Hypothalamus (tissue), 51 donors: ENCODE measurements around the gene SLC16A1.
A peak's percentile ranks its signal among the peaks of the same experiment; 100 is the strongest.
"Not testable (repeated sequence)": the region's sequence is repeated elsewhere in the genome, so short reads cannot be mapped to it uniquely, and the experiment has no call there.

ENCODE experiments used
- DNase-seq, 51 donors: peaks; one replicate each; lab custom pipeline; 2025; lab: John Stamatoyannopoulos, UW

The SLC16A1 gene

DNA sequence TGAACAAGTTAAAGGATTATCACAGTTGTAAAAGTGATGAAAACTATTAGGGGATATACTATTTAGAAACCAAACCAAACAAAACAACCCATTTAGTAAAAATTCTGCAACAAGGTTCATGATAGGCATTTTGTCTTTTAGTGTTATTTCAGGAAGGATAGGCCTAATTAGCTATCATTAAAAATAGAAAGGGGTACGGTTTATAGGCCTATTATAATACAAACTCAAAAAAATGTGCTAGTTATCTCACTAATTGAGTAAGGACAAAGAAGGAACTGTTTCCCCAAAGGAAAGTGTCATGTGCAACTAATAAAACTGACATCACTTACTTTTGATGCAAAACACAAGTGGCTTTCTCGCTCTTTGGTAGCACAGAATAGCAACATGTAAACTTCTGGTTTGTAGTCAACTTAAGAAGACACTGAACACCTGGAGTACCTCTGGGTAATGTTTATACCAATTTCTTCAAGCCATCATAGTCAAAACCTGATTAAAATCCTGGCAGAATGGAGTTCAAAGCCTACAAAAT is 28.5 kb downstream of the SLC16A1 start:
- DNase-seq, result peak in 1 of 51 donors; percentile 10

DNA sequence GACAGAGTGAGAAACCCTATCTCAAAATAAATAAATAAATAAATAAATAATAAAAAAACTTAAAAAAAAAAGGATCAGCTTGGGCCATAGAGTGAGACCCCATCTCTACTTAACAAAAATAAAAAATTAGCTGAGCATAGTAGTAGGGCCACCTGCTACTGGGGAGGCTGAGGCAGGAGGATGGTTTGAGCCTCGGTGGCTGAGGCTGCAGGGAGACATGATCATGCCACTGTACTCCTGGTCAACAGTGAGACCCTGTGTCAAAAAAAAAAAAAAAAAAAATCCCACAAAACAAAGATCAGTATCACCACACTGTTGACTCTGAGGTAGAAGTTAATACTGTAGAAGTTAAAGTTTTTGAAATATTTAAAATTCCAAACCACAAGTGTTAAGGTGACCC is 29.1 kb downstream of the SLC16A1 start:
- no peak for DNase-seq

DNA sequence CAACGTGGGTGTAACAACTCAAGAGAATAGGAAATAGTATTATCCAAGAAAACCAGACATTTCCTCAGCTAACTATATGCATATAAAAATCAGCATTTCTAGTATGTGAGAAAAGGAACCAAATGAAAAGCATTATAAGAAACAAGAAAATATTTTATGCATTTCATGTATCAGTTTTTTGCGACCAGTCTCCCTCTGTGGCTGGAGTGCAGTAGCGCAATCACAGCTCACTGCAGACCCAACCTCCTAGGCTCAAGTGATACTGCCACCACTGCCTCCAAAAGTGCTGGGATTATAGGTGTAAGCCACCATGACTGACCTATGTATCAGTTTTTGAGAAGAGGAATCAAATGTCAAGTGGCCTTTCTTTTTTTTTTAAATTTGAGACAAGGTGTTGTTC is 31.0 kb downstream of the SLC16A1 start:
- no peak for DNase-seq

DNA sequence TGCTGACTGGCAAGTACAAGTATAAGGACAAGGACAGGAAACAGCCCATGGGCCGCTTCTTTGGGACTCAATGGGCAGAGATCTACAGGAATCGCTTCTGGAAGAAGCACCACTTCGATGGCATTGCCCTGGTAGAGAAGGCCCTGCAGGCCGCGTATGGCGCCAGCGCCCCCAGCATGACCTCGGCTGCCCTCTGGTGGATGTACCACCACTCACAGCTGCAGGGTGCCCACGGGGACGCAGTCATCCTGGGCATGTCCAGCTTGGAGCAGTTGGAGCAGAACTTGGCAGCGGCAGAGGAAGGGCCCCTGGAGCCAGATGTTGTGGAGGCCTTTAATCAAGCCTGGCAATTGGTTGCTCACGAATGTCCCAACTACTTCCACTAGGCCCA is 32.0 kb downstream of the SLC16A1 start:
- DNase-seq, result no peak

DNA sequence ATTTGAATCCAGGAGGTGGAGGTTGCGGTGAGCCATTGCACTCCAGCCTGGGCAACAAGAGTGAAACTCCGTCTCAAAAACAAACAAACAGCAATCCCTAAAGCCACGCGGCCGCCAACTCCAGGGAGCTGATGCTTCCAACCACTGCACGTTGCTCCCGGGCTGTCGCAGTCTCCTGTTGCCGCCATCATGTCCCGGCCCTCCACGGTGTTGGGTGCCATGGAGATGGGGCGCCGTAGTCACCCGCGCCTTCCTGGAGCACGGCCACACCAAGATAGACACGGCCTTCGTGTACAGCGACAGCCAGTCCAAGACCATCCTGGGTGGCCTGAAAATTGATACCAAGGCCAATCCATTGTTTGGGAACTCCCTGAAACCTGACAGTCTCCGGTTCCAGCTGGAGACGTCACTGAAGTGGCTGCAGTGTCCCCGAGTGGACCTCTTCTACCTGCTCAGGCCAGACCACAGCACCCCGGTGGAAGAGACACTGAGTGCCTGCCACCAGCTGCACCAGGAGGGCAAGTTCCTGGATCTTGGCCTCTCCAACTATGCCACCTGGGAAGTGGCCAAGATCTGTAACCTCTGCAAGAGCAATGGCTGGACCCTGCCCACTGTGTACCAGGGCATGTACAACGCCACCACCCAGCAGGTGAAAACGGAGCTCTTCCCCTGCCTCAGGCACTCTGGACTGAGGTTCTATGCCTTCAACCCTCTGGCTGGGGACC is 32.6 kb downstream of the SLC16A1 start:
- DNase-seq, result no peak

DNA sequence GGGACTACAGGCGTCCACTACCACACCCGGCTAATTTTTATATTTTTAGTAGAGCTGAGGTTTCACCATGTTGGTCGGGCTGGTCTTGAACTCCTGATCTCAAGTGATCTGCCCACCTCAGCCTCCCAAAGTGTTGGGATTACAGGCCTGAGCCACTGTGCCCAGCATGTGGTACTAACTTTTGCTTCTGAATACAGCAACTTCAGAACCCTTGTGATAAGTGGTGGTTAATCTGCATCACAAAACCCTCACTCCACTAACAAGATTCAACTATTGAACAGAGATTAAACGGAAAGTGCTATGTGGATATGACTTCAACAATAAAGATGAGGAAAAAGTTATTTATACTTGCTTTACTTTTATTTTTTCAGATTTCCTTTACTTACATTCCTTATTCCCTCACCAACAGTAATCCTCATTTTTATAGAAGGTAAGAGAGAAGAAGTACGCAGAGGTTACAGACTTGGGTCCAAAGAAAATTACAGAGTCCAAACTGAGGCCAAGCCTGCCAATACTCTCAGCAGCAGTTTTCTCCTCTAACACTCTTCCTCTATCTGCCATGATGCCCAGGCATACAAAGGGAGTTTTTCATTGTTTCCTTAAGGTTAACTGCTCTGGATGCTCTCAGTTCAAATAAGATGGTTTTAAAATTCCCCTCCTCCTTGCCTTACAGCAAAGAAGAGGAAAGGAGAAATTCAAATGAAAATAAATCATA is 44.3 kb downstream of the SLC16A1 start:
- no peak for DNase-seq

DNA sequence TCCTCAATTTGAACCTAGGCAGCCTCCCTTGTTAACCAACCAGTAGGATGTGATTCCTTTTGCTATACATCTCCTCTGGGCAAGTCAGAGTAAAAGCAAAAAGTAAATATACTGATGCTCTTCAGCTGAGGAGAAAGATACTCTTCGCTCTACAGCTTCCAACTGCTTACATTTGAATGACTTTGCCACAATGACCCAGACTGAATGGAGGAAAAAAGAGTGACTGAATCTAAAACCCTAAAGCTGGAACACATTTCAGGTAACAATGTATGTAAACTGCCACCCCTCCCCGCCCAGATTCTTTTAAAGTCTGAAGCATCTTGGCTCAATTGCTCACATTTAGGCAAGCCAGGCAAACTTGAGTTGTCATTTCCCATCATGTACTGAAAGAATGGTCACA is 46.1 kb downstream of the SLC16A1 start:
- no peak for DNase-seq

DNA sequence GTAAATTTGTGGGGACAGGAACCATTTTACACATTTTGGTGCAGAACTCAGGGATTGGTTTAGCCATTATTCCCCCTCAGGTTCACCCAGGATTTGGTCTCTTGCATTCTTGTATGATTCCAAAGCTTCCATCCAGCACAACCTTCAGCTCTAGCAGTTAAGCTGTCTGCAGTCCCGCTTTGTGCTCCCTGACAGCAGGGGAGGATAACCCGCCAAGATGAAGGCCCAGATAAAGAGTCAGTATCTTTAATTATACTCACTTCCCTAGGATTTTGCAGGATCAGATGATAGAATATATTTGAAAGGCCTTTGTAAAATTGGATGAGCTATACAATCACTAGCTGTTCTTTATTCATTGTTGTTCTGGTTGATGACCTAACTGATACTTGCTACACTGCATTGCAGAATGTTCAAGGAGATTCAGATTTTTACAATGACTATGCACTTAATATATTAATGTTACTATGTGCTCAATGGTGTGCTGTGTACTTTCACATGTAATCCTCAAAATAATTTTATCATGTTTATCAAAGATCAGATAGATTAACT is 49.8 kb downstream of the SLC16A1 start:
- peak in 1 of 51 donors; percentile 31 for DNase-seq

DNA sequence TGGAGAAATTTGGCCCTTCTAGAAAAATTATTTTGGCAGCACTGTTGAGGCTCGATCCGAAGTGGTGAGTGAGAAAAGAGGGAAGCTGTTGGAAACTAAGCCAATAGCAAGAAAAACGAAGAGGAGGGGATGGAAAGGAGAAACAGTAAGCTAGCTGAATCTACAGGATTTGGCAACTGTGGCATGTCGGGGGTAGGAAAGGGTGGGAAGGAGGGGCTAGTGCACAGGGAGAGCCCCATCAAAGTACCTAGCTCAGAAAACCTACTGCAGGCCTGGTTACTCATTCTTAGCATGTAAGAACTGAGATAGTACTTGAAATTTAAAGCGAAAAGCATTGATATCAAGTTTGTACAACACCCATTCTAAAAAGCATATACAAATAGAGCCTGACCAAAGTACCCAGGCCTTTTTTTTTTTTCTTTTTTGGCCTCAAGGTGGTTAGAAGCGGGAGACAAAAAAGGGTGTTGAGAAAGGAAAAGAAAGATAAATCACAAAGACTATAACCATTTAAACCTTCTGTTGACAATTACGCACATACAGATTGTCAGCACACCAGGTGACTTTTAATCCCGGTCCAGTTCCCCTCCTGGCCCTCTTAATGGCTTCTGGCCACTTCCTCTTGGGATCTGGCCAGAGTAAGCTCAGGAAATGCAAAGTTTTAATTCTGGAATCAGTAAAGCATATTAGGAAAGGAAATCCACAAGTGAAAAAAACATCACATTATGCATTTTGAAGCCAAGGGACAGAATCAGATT is 50.4 kb downstream of the SLC16A1 start:
- no peak for DNase-seq

DNA sequence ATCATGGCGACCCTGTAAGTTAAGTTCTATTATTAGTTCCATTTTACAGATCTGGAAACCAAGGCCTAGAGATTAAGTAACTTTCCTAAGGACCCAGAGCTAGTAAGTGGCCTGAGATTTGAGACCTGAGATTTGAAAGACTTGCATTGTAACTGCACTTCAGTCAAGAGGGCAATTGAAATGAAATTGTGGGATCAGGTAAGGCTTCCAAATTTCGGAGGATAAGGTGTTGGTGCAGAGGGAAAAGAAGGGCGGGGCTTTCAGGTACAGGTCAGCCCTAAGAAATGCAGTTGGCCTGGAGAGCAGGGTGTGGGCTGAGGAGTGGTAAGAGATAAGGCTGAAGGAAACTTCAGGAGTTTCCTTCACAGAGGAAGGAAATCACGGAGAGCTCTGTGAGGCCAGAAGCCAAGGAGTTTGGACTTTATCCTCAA is 51.1 kb downstream of the SLC16A1 start:
- no peak for DNase-seq

DNA sequence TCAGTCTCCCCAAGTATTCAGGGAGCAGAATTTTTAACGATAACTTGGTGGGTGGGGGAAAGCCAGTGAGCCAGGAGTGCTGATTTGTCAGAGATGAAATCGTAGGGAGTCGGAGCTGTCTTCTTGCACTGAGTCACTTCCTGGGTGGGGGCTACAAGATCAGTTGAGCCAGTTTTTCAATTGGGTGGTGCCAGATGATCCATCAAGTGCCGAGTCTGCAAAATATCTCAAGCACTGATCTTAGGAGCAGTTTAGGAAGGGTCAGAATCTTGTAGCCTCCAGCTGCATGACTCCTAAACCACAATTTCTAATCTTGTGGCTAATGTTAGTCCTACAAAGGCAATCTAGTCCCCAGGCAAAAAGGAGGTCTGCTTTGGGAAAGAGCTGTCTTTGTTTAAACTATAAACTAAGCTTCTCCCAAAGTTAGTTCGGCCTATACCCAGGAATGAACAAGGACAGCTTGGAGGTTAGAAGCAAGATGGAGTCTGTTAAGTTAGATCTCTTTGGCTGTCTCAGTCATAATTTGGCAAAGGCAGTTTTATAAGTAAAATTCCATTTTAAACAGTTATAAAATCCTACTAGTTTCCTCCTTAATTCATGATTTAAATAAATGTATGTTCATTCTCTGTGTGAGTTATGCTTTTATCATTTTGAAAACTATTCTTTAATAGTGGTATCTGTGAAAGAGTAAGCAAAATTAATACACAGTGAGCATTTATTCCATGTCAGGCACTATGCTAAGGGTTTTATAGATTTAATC is 51.7 kb downstream of the SLC16A1 start:
- no peak for DNase-seq

DNA sequence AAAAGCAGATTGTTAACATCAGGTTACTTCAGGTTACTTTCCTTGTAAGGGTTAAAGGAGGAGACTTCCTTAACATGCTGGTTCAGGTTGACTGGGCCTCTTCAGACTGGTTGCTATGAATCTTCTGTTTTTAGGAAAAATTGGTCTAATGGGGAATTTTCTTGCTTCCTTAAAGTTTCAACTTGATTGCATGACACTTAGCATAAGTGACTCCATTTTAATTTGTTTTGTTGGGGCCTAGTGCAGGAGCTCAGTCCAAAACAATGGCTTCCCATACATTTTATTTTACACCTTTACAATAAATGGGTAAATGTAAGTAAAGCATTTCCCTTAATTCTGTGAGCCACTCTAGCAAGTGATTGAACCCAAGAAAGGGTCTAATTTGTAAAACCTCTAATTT is 53.8 kb downstream of the SLC16A1 start:
- no peak for DNase-seq

DNA sequence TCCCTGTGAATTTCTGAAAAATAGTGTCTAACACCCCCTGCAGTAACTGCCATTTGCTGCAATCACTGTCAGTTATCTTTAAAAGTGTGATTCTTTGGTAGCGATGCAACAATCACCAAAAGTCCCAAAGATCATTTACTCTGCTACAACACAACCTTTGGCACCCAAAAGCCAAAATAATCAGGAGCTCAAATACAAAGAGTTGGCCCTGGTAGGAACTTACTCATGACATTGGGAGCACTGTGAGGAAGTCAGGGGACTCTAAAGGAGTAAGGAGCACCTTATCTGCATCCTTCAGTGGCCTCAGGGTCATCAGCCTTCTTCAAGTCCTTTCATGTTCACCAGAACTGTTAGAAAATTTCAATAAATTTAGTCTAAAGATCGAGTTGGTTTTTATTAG is 54.6 kb downstream of the SLC16A1 start:
- DNase-seq, result no peak

DNA sequence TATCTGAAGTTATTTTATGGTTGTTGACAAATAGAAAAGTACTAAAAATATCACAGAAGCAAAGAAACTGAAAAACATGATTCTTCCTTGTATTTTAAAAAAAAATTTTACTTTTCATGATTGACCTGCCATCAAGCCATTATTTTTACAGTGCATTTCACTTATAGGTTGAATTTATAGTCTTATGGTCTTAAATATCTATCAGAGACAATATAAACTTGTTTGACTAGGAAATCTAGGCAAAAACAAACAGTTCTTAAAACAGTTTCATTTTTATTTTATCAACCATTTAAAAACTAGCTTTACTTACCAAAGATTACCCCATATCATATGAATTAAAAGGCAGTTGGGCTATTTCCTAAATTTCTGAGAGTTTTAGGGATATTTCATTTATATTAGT is 59.2 kb downstream of the SLC16A1 start:
- DNase-seq, result no peak

DNA sequence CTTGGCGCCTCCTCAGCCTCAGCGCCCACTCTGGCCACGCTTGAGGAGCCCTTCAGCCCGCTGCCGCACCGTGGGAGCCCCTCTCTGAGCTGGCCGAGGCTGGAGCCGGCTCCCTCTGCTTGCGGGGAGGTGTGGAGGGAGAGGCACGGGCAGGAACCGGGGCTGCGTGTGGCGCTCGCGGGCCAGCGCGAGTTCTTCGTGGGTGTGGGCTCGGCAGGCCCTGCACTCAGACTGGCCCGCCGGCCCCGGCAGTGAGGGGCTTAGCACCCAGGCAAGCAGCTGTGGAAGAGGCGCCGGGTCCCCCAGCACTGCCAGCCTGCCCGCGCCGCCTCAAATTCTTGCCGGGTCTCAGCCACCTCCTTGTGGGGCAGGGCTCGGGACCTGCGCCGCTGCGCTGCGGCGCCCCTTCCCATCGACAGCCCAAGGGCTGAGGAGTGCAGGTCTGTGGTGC is 61.4 kb downstream of the SLC16A1 start:
- no peak for DNase-seq

DNA sequence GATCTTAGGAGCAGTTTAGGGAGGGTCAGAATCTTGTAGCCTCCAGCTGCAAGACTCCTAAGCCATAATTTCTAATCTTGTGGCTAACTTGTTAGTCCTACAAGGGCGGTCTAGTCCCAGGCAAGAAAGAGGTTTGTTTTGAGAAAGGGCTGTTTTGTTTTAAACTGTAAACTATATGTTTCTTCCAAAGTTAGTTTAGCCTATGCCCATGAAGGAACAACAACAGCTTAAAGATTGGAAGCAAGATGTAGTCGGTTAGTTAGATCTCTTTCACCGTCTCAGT is 62.0 kb downstream of the SLC16A1 start:
- no peak for DNase-seq

DNA sequence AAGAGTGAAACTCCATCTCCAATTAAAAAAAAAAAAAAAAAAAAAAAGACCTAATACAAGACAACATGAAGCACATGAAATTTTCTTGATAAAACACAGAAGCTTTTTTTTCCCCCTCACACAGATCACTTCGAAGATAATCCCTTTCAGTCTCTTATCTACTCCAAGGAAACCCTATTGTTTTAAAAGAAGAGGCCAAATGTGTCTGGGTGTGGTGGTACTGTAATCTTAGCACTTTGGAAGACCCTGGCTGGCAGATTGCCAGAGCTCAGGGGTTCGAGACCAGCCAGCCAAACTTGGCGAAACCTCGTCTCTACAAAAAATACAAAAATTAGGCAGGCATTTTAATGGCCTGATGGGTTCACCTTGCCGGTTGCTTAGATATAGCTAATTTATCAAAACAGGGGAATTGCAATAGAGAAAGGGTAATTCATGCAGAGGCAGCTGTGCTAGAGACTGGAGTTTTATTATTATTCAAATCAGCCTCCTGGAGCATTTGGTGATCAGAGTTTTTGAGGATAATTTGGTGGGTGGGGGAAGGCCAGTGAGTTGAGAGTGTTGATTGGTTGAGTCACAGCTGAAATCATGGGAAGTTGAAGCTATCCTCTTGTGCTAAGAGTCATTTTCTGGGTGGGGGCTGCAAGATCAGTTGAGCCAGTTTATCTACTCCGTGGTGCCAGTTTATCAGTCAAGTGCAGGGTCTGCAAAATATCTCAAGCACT is 62.5 kb downstream of the SLC16A1 start:
- DNase-seq, result no peak

DNA sequence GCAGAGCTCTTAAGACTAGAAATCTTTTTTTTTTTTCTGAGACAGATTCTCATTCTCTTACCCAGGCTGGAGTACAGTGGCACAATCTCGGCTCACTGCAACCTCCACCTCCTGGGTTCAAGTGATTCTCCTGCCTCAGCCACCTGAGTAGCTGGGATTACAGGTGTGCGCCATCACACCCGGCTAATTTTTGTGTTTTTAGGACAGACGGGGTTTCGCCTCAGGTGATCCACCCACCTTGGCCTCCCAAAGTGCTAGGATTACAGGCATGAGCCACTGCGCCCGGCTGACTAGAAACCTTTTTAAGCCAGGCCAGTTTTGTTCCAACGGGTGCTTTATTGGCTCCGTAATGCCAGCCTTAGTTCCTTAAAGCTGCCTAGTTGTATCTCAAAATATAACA is 66.1 kb downstream of the SLC16A1 start:
- DNase-seq, result not testable (repeated sequence)

DNA sequence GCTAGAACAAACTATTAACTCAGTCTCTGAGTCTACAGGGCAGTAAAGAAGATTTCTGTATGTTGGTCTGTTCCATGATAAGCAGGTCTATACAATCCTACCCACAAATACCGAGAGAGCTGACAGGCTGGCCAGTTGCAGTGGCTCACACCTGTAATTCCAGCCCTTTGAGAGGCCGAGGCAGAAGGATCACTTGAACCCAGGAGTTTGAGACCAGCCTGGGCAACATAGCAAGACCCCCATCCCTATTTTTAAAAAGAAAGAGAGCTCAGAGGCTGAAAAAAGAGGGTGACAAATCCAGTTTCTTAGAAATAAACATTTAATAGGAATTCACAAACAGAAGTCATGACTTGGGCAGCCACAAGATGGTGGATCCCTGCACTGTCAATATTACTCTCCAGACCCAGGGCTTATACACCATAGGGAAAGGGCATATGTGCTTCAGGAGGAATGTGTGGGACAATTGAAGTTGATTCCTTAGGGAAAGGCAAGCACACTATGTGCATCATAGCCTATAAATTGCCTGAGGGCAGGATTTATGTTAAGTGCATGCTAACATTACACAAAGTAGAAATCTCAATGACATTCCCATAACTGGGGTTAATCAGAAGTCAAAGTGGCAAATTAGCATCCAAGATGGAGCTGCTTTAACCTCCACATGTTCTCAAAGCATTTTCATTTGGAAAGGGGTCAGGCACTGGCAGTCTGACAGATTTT is 66.8 kb downstream of the SLC16A1 start:
- no peak for DNase-seq
